ENCODE results near the gene FOXP3. TPM values are rescaled to one million over a fixed set of nuclear protein-coding genes. Genes with fewer than 3 reads are reported as not detected.

The FOXP3 gene
- total RNA-seq, 1 experiment from 2014 or later = 0.26 TPM

- CTCF ChIA-PET = no interaction called here
- no TSS peak for BruUV-seq (replicated peaks)
- TF ChIP-seq SIN3A (IDR thresholded peaks at IDR 0.05; ENCODE audit: borderline replicate concordance, insufficient read depth, low read depth, low read length) = no peak
- no peak for TF ChIP-seq CTCF (IDR thresholded peaks at IDR 0.05)
- no peak for TF ChIP-seq POLR2AphosphoS5 (IDR thresholded peaks at IDR 0.05; ENCODE audit: low read depth, low read length)
- no peak for TF ChIP-seq TCF7L2 (IDR thresholded peaks at IDR 0.05; ENCODE audit: low read depth, low read length)
- TF ChIP-seq REST (IDR thresholded peaks at IDR 0.05; ENCODE audit: insufficient read depth in 1 of 2, low read depth in 2 of 2, low read length in 1 of 2) = no peak
- POLR2A ChIA-PET = no interaction called here
- in situ Hi-C loops (cut with HindIII; ENCODE audit: low pct_unique_long_range_greater_than_20kb, low sequenced_read_pairs) (no loop called here), intact Hi-C loops (cut with micrococcal nuclease; ENCODE audit: unreplicated experiment) (no loop called here)
- Histone ChIP-seq H3K27ac (ENCODE audit: low read length) (no peak overlapping the region), H3K4me3 (ENCODE audit: low read depth in 2 of 2, low read length in 2 of 2) (no peak overlapping the region), H3K4me1 (ENCODE audit: control insufficient read depth, insufficient read depth, low read length) (no peaks in the 10 kb centered on the region), H3K27me3 (ENCODE audit: control insufficient read depth, insufficient read depth, low read length) (no peaks in the 10 kb centered on the region), H3K36me3 (ENCODE audit: control insufficient read depth, insufficient read depth, low read length) (no peaks in the 10 kb centered on the region), H3K9me3 (ENCODE audit: control insufficient read depth, insufficient read depth, low read depth, low read length) (no peaks in the 10 kb centered on the region)
- no peak for ATAC-seq
- no peak for DNase-seq (ENCODE audit: low read depth, low spot score)
These were observed 36.8 kb downstream of the FOXP3 start for GRCh38 chrX:49227726-49228125.

- BruUV-seq (replicated peaks) = no TSS peak
- H3K4me1 ChIP-seq (ENCODE audit: control insufficient read depth, insufficient read depth, low read length) = no peaks in the 10 kb centered on the region
- intact Hi-C loops (cut with micrococcal nuclease; ENCODE audit: unreplicated experiment) (no loop called here), in situ Hi-C loops (cut with HindIII; ENCODE audit: low pct_unique_long_range_greater_than_20kb, low sequenced_read_pairs) (no loop called here)
- DNase-seq (ENCODE audit: low read depth, low spot score) (no peak), ATAC-seq (no peak)
- H3K36me3 ChIP-seq (ENCODE audit: control insufficient read depth, insufficient read depth, low read length) = no peaks in the 10 kb centered on the region
- CTCF ChIA-PET = interaction anchor here (0.6 kb wide), 1 partner anchor 1398 kb away, joined by 10 read pairs; no protein-coding TSS in a partner anchor
- no peaks in the 10 kb centered on the region for H3K27me3 ChIP-seq (ENCODE audit: control insufficient read depth, insufficient read depth, low read length)
- TF ChIP-seq POLR2AphosphoS5 (IDR thresholded peaks at IDR 0.05; ENCODE audit: low read depth, low read length) (no peak), REST (IDR thresholded peaks at IDR 0.05; ENCODE audit: insufficient read depth in 1 of 2, low read depth in 2 of 2, low read length in 1 of 2) (no peak), SIN3A (IDR thresholded peaks at IDR 0.05; ENCODE audit: borderline replicate concordance, insufficient read depth, low read depth, low read length) (no peak), CTCF (IDR thresholded peaks at IDR 0.05) (no peak), TCF7L2 (IDR thresholded peaks at IDR 0.05; ENCODE audit: low read depth, low read length) (no peak)
- no peaks in the 10 kb centered on the region for H3K9me3 ChIP-seq (ENCODE audit: control insufficient read depth, insufficient read depth, low read depth, low read length)
- H3K27ac ChIP-seq (ENCODE audit: low read length) = no peak overlapping the region
- POLR2A ChIA-PET = no interaction called here
- H3K4me3 ChIP-seq (ENCODE audit: low read depth in 2 of 2, low read length in 2 of 2) = no peak overlapping the region
These were observed 37.6 kb downstream of the FOXP3 start for GRCh38 chrX:49226946-49227345.
